ENCODE measurements around the gene SMG6. TPM values are rescaled to one million over a fixed set of nuclear protein-coding genes. Genes with fewer than 3 reads are reported as not detected.

The SMG6 gene
- polyA plus RNA-seq, 1 of the 3 experiments (the other 2 are of a cell fraction), result 15.7 TPM

- TF ChIP-seq USF1 (IDR thresholded peaks at IDR 0.05; ENCODE audit: borderline replicate concordance, low read depth) (no peak), GATA2 (CRISPR knock-in tag; IDR thresholded peaks at IDR 0.05) (no peak), ZBTB33 (IDR thresholded peaks at IDR 0.05; ENCODE audit: borderline replicate concordance, low read depth) (no peak), MXI1 (IDR thresholded peaks at IDR 0.05; ENCODE audit: low read depth, low read length) (no peak), FOXM1 (IDR thresholded peaks at IDR 0.05; ENCODE audit: low read depth) (no peak), RFX5 (IDR thresholded peaks at IDR 0.05; ENCODE audit: low read length) (no peak), EZH2phosphoT487 (IDR thresholded peaks at IDR 0.05; ENCODE audit: borderline replicate concordance, low read depth) (no peak), CHD2 (IDR thresholded peaks at IDR 0.05; ENCODE audit: low read length, partially characterized antibody) (no peak), USF2 (IDR thresholded peaks at IDR 0.05; ENCODE audit: borderline replicate concordance, low read depth, low read length) (no peak), GABPA (IDR thresholded peaks at IDR 0.05; ENCODE audit: low read depth) (no peak), NFIC (IDR thresholded peaks at IDR 0.05; ENCODE audit: borderline replicate concordance) (no peak), RCOR1 (IDR thresholded peaks at IDR 0.05; ENCODE audit: low read length) (no peak), TCF12 (IDR thresholded peaks at IDR 0.05) (no peak), JUND (IDR thresholded peaks at IDR 0.05) (no peak), SMC3 (IDR thresholded peaks at IDR 0.05; ENCODE audit: low read depth, low read length) (no peak), TEAD4 (IDR thresholded peaks at IDR 0.05; ENCODE audit: borderline replicate concordance, insufficient read depth) (no peak)
- Histone ChIP-seq H3K4me1 (ENCODE audit: control insufficient read depth in 1 of 2, insufficient read depth in 2 of 2, low read depth in 1 of 2, low read length in 1 of 2) (peaks cover 0 to 4% of the 10 kb centered on the region in 2 experiments; a peak in 1 of 4 replicates), H3K9me3 (no peaks in the 10 kb centered on the region), H3K27ac (ENCODE audit: low read depth in 2 of 2, low read length in 1 of 2) (no peak overlapping the region), H3K36me3 (replicated peaks in 1 of 2; ENCODE audit: control insufficient read depth in 1 of 2, insufficient read depth in 2 of 2, low read length in 1 of 2) (peaks cover 24 to 27% of the 10 kb centered on the region in 2 experiments), H3K79me2 (ENCODE audit: insufficient read depth) (no peaks in the 10 kb centered on the region), H3K27me3 (ENCODE audit: insufficient read depth) (no peaks in the 10 kb centered on the region), H3K9ac (no peak overlapping the region), H3K9me2 (no peaks in the 10 kb centered on the region), H2AFZ (ENCODE audit: low read depth) (no peak overlapping the region), H4K20me1 (ENCODE audit: insufficient read depth) (no peaks in the 10 kb centered on the region), H3K4me2 (no peak overlapping the region), H3K4me3 (ENCODE audit: low read depth in 2 of 2, low read length in 1 of 2) (no peak overlapping the region), H3F3A (replicated peaks; ENCODE audit: insufficient read depth) (no peaks in the 10 kb centered on the region)
- ChIA-PET CTCF (no interaction called here), POLR2A (no interaction called here)
- no peak for DNase-seq
- WGBS (ENCODE audit: low lambda C conversion rate), result 80% methylated on average over 2 of the region's 2 CpGs
These were observed 29.2 kb downstream of the SMG6 start for GRCh38 chr17:2274414-2274813.
